Measurements from ENCODE around the gene CDKAL1.

CDKAL1 gene

GRCh38 chr6:20837189-20837588, 302.9 kb downstream of the CDKAL1 start:
- DNase-seq: no peak
- TF ChIP-seq, protein P1, sequence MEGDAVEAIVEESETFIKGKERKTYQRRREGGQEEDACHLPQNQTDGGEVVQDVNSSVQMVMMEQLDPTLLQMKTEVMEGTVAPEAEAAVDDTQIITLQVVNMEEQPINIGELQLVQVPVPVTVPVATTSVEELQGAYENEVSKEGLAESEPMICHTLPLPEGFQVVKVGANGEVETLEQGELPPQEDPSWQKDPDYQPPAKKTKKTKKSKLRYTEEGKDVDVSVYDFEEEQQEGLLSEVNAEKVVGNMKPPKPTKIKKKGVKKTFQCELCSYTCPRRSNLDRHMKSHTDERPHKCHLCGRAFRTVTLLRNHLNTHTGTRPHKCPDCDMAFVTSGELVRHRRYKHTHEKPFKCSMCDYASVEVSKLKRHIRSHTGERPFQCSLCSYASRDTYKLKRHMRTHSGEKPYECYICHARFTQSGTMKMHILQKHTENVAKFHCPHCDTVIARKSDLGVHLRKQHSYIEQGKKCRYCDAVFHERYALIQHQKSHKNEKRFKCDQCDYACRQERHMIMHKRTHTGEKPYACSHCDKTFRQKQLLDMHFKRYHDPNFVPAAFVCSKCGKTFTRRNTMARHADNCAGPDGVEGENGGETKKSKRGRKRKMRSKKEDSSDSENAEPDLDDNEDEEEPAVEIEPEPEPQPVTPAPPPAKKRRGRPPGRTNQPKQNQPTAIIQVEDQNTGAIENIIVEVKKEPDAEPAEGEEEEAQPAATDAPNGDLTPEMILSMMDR (IDR thresholded peaks at IDR 0.05): no peak
- intact Hi-C loops (cut with DNase I; ENCODE audit: low total_unique reads): no loop called here
- H3K36me3 ChIP-seq: no peaks in the 10 kb centered on the region
- H3K27ac ChIP-seq: no peak overlapping the region
- peaks cover 0 to 22% (median 7%) of the 10 kb centered on the region in 4 donors for H3K4me1 ChIP-seq
- no peak overlapping the region for H3K4me3 ChIP-seq
- no peaks in the 10 kb centered on the region for H3K27me3 ChIP-seq
- H3K9me3 ChIP-seq: no peaks in the 10 kb centered on the region

- H3K36me3 ChIP-seq: no peaks in the 10 kb centered on the region
- H3K27ac ChIP-seq: no peak overlapping the region
- no peak overlapping the region for H3K4me3 ChIP-seq
- no peak for DNase-seq
- peaks cover 0 to 25% (median 7%) of the 10 kb centered on the region in 4 donors for H3K4me1 ChIP-seq
- no peaks in the 10 kb centered on the region for H3K27me3 ChIP-seq
- TF ChIP-seq, protein P1 (IDR thresholded peaks at IDR 0.05): no peak
- intact Hi-C loops (cut with DNase I; ENCODE audit: low total_unique reads): no loop called here
- H3K9me3 ChIP-seq: no peaks in the 10 kb centered on the region
Observed at GRCh38 chr6:20838113-20838512, 303.9 kb downstream of the CDKAL1 start.

GRCh38 chr6:20839630-20840029, 305.4 kb downstream of the CDKAL1 start:
- Histone ChIP-seq H3K36me3 (no peaks in the 10 kb centered on the region), H3K4me3 (no peak overlapping the region), H3K27me3 (no peaks in the 10 kb centered on the region), H3K9me3 (no peaks in the 10 kb centered on the region), H3K27ac (no peak overlapping the region), H3K4me1 (peaks cover 0 to 28% (median 7%) of the 10 kb centered on the region in 4 donors)
- TF ChIP-seq, protein P1 (IDR thresholded peaks at IDR 0.05): no peak
- no peak for DNase-seq
- intact Hi-C loops (cut with DNase I; ENCODE audit: low total_unique reads): no loop called here

GRCh38 chr6:20840675-20841074, 306.4 kb downstream of the CDKAL1 start:
- Histone ChIP-seq H3K9me3 (no peaks in the 10 kb centered on the region), H3K27me3 (no peaks in the 10 kb centered on the region), H3K4me1 (peaks cover 0 to 28% (median 7%) of the 10 kb centered on the region in 4 donors), H3K36me3 (no peaks in the 10 kb centered on the region), H3K27ac (peak overlapping the region in 1 of 2 donors; percentile 7), H3K4me3 (no peak overlapping the region)
- no peak for DNase-seq
- TF ChIP-seq, protein P1 (IDR thresholded peaks at IDR 0.05): no peak
- intact Hi-C loops (cut with DNase I; ENCODE audit: low total_unique reads): no loop called here

DNA sequence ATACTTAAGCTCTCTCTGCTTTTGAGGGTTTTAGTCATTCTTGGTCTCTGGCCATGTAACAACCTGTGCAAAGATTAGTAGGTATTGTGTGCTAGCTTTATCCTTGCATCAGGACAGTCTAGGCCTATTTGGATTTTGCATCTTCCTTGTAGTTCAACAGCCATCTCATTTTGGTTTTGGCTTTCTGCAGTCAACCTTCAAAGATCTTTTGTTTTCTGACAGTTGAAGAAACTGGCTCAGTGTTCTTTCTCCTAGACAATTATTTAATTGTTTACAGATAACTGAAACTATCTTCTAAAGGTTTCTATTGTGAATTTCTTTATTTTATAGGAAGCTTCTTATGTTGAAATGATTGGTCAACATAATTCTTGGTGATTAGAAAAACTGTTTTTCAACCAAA, 307.5 kb downstream of the CDKAL1 start:
- no peaks in the 10 kb centered on the region for H3K36me3 ChIP-seq
- no peaks in the 10 kb centered on the region for H3K9me3 ChIP-seq
- H3K4me3 ChIP-seq: no peak overlapping the region
- no peak overlapping the region for H3K27ac ChIP-seq
- intact Hi-C loops (cut with DNase I; ENCODE audit: low total_unique reads): no loop called here
- H3K4me1 ChIP-seq: peaks cover 0 to 28% (median 7%) of the 10 kb centered on the region in 4 donors
- DNase-seq: no peak
- H3K27me3 ChIP-seq: no peaks in the 10 kb centered on the region
- TF ChIP-seq, protein P1 (IDR thresholded peaks at IDR 0.05): no peak

DNA sequence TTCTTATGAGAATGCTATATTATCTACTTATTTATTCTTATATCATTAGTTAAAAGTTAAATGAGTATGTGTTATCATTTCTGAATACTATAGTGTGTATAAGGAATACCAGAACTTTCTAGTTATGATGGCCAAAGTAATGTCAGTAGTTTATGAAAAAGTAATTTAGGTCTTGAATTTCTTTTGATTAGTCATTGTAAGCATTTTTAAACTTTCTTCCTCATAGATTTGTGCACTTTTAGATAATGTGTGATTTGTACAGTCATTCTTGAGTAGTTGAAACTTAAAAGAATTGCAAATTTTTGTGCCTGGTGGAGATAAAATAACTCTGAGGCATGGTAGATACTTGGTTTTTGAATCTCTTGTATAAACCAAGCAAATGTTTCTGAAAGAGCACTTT, 311.3 kb downstream of the CDKAL1 start:
- no peaks in the 10 kb centered on the region for H3K9me3 ChIP-seq
- intact Hi-C loops (cut with DNase I; ENCODE audit: low total_unique reads): no loop called here
- peaks cover 0 to 18% (median 6%) of the 10 kb centered on the region in 4 donors for H3K4me1 ChIP-seq
- no peaks in the 10 kb centered on the region for H3K27me3 ChIP-seq
- TF ChIP-seq, protein P1 (IDR thresholded peaks at IDR 0.05): no peak
- H3K36me3 ChIP-seq: no peaks in the 10 kb centered on the region
- no peak overlapping the region for H3K4me3 ChIP-seq
- no peak overlapping the region for H3K27ac ChIP-seq
- no peak for DNase-seq

All from tibial artery (tissue), 4 donors.